Measurements from ENCODE around the gene TAF11. TPM values are rescaled to one million over a fixed set of nuclear protein-coding genes. Genes with fewer than 3 reads are reported as not detected.

The TAF11 gene
- total and polyA plus RNA-seq, 2 of the 8 experiments (the other 6 are each of a cell fraction or from before 2014, with no cell fraction given), result 38.2 to 48.6 TPM

- no peak overlapping the region for H3K56ac ChIP-seq (replicated peaks; ENCODE audit: insufficient read length, low read depth, low read length)
- no peak overlapping the region for H3K4me3 ChIP-seq (ENCODE audit: extremely low read depth in 1 of 4, insufficient read depth in 2 of 4, low read depth in 3 of 4, low read length in 4 of 4)
- H4K20me1 ChIP-seq (replicated peaks in 1 of 2; ENCODE audit: control insufficient read depth in 1 of 2, insufficient read depth in 2 of 2, low read length in 2 of 2), result peaks cover 17 to 27% of the 10 kb centered on the region in 2 experiments
- H2AFZ ChIP-seq (ENCODE audit: low read length), result no peak overlapping the region
- no peaks in the 10 kb centered on the region; the same call in none of the 2 replicates for H3K79me1 ChIP-seq (ENCODE audit: low read depth, low read length)
- H3K36me3 ChIP-seq (ENCODE audit: control insufficient read depth in 2 of 4, insufficient read depth in 4 of 4, low read length in 3 of 4), result no peaks in the 10 kb centered on the region
- no peak overlapping the region for H4K91ac ChIP-seq (replicated peaks; ENCODE audit: insufficient read length, low read length)
- H2AK5ac ChIP-seq (ENCODE audit: low read depth, low read length), result no peak overlapping the region
- peaks cover 0 to 13% (median 4%) of the 10 kb centered on the region in 4 experiments; a peak in 4 of 7 replicates for H3K4me1 ChIP-seq (replicated peaks in 1 of 4; ENCODE audit: control insufficient read depth in 3 of 4, insufficient read depth in 4 of 4, low read length in 3 of 4)
- TF ChIP-seq ATF3 (IDR thresholded peaks at IDR 0.05; ENCODE audit: insufficient read depth, low read depth, low read length), result no peak
- TF ChIP-seq SP1 (IDR thresholded peaks at IDR 0.05; ENCODE audit: low read depth, low read length), result no peak
- no peak for TF ChIP-seq JUND (IDR thresholded peaks at IDR 0.05; ENCODE audit: low read length)
- TF ChIP-seq HDAC2 (IDR thresholded peaks at IDR 0.05; ENCODE audit: borderline replicate concordance in 1 of 2, low read depth in 2 of 2, low read length in 2 of 2), result no peak
- TF ChIP-seq E2F6 (IDR thresholded peaks at IDR 0.05), result no peak
- TF ChIP-seq EZH2 (IDR thresholded peaks at IDR 0.05; ENCODE audit: low read depth, low read length, severe bottlenecking), result no peak
- no peak for TF ChIP-seq RXRA (IDR thresholded peaks at IDR 0.05; ENCODE audit: insufficient read depth, low read depth, low read length)
- no peak for TF ChIP-seq RBBP5 (IDR thresholded peaks at IDR 0.05; ENCODE audit: borderline replicate concordance, low read depth, low read length)
- no peak for TF ChIP-seq CTBP2 (IDR thresholded peaks at IDR 0.05; ENCODE audit: borderline replicate concordance, insufficient read depth, insufficient read length, low read length)
- TF ChIP-seq SIRT6 (IDR thresholded peaks at IDR 0.05; ENCODE audit: low read length), result no peak
- WGBS, 2 experiments (ENCODE audit: extremely low coverage in 1 of 2, insufficient coverage in 1 of 2, insufficient read length in 1 of 2, insufficient replicate concordance in 2 of 2, low coverage in 1 of 2, low lambda C conversion rate in 2 of 2, missing lambda C conversion rate in 1 of 2), result 58% methylated on average over 1 of the region's 1 CpG; no CpG with 5 or more reads in 1 of the 2 experiments
- no peak overlapping the region for H4K5ac ChIP-seq (ENCODE audit: insufficient read length, low read depth, low read length)
- no peak overlapping the region for H2BK12ac ChIP-seq (ENCODE audit: low read depth, low read length)
- CTCF ChIA-PET (ENCODE audit: partially characterized antibody), result no interaction called here
- H2BK5ac ChIP-seq (ENCODE audit: low read depth, low read length), result no peak overlapping the region
- no peak for DNase-seq (ENCODE audit: low read depth in 1 of 2, low spot score in 2 of 2)
- no peak overlapping the region for H3K14ac ChIP-seq (ENCODE audit: insufficient read length)
- H2BK120ac ChIP-seq (replicated peaks; ENCODE audit: low read depth, low read length), result no peak overlapping the region
- H2BK15ac ChIP-seq (ENCODE audit: low read length), result no peak overlapping the region
- H3K23me2 ChIP-seq (ENCODE audit: low read depth, low read length), result peaks cover 3% of the 10 kb centered on the region; the same call in 1 of the 2 replicates
- H3K4ac ChIP-seq (replicated peaks; ENCODE audit: insufficient read length, low read depth, low read length), result no peak overlapping the region
- H3K79me2 ChIP-seq (ENCODE audit: control insufficient read depth in 1 of 2, insufficient read depth in 2 of 2, low read length in 2 of 2), result peaks cover 0 to 26% of the 10 kb centered on the region in 2 experiments; a peak in 2 of 4 replicates
- FAIRE-seq, result no peak
- no peak overlapping the region for H3K4me2 ChIP-seq (ENCODE audit: insufficient read depth in 1 of 2, low read depth in 2 of 2, low read length in 2 of 2)
- H3K9me3 ChIP-seq (ENCODE audit: insufficient read depth in 2 of 2, low read depth in 1 of 2, low read length in 1 of 2), result no peaks in the 10 kb centered on the region
- no peak overlapping the region for H3K18ac ChIP-seq (ENCODE audit: extremely low read depth, low read length)
- no peak overlapping the region for H2BK20ac ChIP-seq (ENCODE audit: low read length)
- no peak overlapping the region for H3K23ac ChIP-seq (ENCODE audit: insufficient read length)
- no peak overlapping the region for H4K8ac ChIP-seq (ENCODE audit: extremely low read depth, insufficient read depth, low read length)
- no peak overlapping the region for H3K9ac ChIP-seq (replicated peaks in 1 of 4; ENCODE audit: extremely low read depth in 1 of 4, low read depth in 3 of 4, low read length in 3 of 4)
- no peak overlapping the region for H3K27ac ChIP-seq (ENCODE audit: low read depth, low read length)
- H3K27me3 ChIP-seq (replicated peaks in 1 of 4; ENCODE audit: control insufficient read depth in 3 of 4, extremely low read depth in 1 of 4, insufficient read depth in 3 of 4, low read length in 3 of 4), result no peaks in the 10 kb centered on the region
- POLR2A ChIA-PET (ENCODE audit: partially characterized antibody), result interaction anchor here (1.0 kb wide), 1 partner anchor 14 kb away, joined by 4 read pairs; no protein-coding TSS in a partner anchor
These were observed 40.9 kb upstream of the TAF11 start for GRCh38 chr6:34928695-34929094.
